DND-41 (cell line): ENCODE data around the gene NSD1.

ENCODE experiments used
- CTCF ChIP-seq: IDR thresholded peaks from 2 replicates; pipeline ENCODE4 v1.5.1; 2012; ENCODE audit warnings: borderline replicate concordance, low read length, moderate library complexity, mild to moderate bottlenecking; ENCODE audit not compliant: poor library complexity, severe bottlenecking; ENCODE audit errors: extremely low read depth
- EZH2 ChIP-seq: IDR thresholded peaks from 3 replicates; pipeline ENCODE4 v1.6.1; 2012; ENCODE audit warnings: borderline replicate concordance, low read depth, mild to moderate bottlenecking, moderate library complexity, low read length, inconsistent platforms; ENCODE audit not compliant: severe bottlenecking

GRCh38 chr5:177301503-177302165 lies 168.1 kb downstream of the NSD1 start:
- no peak for TF ChIP-seq CTCF
- TF ChIP-seq EZH2 = no peak
